Measurements from ENCODE around the gene S100A13.

- TF ChIP-seq SPI1 (IDR thresholded peaks at IDR 0.05; ENCODE audit: borderline replicate concordance, low read depth, low read length) (no peak), CTCF (IDR thresholded peaks at IDR 0.05 in 2 of 3, conservative IDR thresholded peaks at IDR 0.05 in 1 of 3; ENCODE audit: insufficient read depth in 2 of 3, low read depth in 1 of 3, low read length in 3 of 3) (peak; percentile 60 to 82 (median 61)), ZNF277 (CRISPR knock-in tag; IDR thresholded peaks at IDR 0.05; ENCODE audit: borderline replicate concordance) (no peak), ZSCAN29 (IDR thresholded peaks at IDR 0.05) (no peak), THAP12 (CRISPR knock-in tag; IDR thresholded peaks at IDR 0.05) (no peak), MYC (IDR thresholded peaks at IDR 0.05; ENCODE audit: low read depth, low read length) (no peak), MYC (CRISPR knock-in tag; IDR thresholded peaks at IDR 0.05; ENCODE audit: borderline replicate concordance, low read depth) (no peak)
Measured at GRCh38 chr1:153572569-153573015, 54.7 kb downstream of the S100A13 start.

Data from K562 (cell line).